Measurements from ENCODE around the gene EIF3B.

EIF3B gene

DNA sequence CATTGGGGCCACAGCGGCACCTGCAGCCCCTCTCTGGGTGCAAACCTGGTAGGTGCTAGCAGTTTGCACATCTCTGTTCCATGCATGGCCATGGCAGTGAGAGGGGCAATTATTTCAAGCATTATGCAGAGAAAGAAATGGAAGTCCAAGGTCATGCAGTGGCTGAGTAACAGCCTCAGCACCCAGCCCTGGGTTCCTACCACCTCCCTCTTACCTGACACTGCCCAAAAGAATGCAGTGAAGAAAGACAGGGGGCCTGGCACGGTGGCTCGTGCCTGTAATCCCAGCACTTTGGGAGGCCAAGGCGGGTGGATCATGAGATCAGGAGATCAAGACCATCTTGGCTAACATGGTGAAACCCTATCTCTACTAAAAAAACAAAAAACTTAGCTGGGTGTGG is 43.9 kb downstream of the EIF3B start:
- Histone ChIP-seq H3K36me3 (ENCODE audit: insufficient read depth) (no peaks in the 10 kb centered on the region), H3K4me2 (peak overlapping the region; percentile 41), H3K27me3 (ENCODE audit: insufficient read depth, low read depth) (no peaks in the 10 kb centered on the region), H3K4me1 (ENCODE audit: low read depth, poor library complexity, severe bottlenecking) (peaks cover 62% of the 10 kb centered on the region), H3K27ac (peak overlapping the region; percentile 57; the same call in 1 of the 2 replicates), H2AFZ (ENCODE audit: low read depth) (no peak overlapping the region), H3K79me2 (ENCODE audit: insufficient read depth, low read depth) (no peaks in the 10 kb centered on the region), H3K9ac (no peak overlapping the region), H3K4me3 (IDR thresholded peaks at IDR 0.05; ENCODE audit: insufficient read depth, low read depth, low read length) (no peak overlapping the region), H4K20me1 (ENCODE audit: insufficient read depth) (no peaks in the 10 kb centered on the region)
- TF ChIP-seq, protein P1, sequence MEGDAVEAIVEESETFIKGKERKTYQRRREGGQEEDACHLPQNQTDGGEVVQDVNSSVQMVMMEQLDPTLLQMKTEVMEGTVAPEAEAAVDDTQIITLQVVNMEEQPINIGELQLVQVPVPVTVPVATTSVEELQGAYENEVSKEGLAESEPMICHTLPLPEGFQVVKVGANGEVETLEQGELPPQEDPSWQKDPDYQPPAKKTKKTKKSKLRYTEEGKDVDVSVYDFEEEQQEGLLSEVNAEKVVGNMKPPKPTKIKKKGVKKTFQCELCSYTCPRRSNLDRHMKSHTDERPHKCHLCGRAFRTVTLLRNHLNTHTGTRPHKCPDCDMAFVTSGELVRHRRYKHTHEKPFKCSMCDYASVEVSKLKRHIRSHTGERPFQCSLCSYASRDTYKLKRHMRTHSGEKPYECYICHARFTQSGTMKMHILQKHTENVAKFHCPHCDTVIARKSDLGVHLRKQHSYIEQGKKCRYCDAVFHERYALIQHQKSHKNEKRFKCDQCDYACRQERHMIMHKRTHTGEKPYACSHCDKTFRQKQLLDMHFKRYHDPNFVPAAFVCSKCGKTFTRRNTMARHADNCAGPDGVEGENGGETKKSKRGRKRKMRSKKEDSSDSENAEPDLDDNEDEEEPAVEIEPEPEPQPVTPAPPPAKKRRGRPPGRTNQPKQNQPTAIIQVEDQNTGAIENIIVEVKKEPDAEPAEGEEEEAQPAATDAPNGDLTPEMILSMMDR (conservative IDR thresholded peaks at IDR 0.05; ENCODE audit: low read depth, low read length), result no peak

DNA sequence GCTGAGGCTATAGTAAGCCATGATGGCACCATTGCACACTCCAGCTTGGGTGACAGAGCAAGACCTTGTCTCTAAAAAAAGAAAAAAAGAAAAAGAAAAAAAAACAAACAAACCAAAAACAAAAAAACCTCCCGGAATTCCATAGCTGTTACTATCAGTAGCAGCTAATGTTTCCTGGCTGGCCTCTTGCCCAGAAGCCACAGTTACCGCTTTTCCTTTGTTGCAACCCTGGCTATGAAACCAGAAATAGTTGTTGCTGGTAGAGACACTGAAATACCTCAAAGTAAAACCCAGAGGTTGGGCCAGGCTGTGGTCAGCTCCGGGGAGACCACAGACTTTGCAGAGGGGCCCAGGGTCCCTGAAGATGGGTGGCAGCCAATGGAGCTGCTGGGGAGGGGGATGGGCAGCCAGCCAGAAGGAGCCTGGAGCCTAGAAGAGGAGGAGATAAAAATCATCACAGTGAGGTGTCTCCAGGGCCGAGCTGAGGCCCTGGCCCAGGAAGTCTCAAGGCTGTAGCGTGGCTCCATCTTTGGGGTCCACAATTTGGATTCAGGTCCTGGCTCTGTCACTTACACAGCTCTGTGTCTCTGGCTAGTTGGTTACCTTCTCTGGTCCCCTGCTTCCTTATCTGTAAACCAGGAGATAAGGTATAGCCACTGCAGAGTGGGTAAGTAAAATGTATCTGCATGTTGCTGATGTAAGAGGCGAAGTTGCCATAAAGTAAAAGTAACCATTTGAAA is 45.4 kb downstream of the EIF3B start:
- Histone ChIP-seq H3K27ac (peak overlapping the region; percentile 57), H3K4me1 (ENCODE audit: low read depth, poor library complexity, severe bottlenecking) (peaks cover 68% of the 10 kb centered on the region), H3K4me3 (IDR thresholded peaks at IDR 0.05; ENCODE audit: insufficient read depth, low read depth, low read length) (no peak overlapping the region), H3K36me3 (ENCODE audit: insufficient read depth) (no peaks in the 10 kb centered on the region), H2AFZ (ENCODE audit: low read depth) (peak overlapping the region; percentile 6; the same call in 1 of the 2 replicates), H3K9ac (peak overlapping the region; percentile 13; the same call in 1 of the 2 replicates), H3K79me2 (ENCODE audit: insufficient read depth, low read depth) (peaks cover 12% of the 10 kb centered on the region; the same call in 1 of the 2 replicates), H3K27me3 (ENCODE audit: insufficient read depth, low read depth) (no peaks in the 10 kb centered on the region), H4K20me1 (ENCODE audit: insufficient read depth) (no peaks in the 10 kb centered on the region), H3K4me2 (peak overlapping the region; percentile 48)
- TF ChIP-seq, protein P1 (conservative IDR thresholded peaks at IDR 0.05; ENCODE audit: low read depth, low read length), result no peak

DNA sequence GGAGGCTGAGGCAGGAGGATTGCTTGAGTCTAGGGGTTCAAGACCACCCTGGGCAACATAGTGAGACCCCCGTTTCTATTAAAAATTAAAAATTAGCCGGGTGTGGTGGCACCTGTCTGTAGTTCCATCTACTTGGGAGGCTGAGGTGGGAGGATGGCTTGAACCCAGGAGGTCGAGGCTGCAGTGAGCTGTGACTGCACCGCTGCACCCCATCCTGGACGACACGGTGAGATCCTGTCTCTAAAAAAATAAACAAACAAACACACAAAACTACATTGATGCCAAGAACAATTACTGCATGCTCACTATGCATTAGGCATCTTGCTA is 48.0 kb downstream of the EIF3B start:
- peak overlapping the region; percentile 79 for H2AFZ ChIP-seq (ENCODE audit: low read depth)
- peak overlapping the region; percentile 23; the same call in 1 of the 2 replicates for H3K9ac ChIP-seq
- TF ChIP-seq, protein P1 (conservative IDR thresholded peaks at IDR 0.05; ENCODE audit: low read depth, low read length), result no peak
- no peaks in the 10 kb centered on the region for H4K20me1 ChIP-seq (ENCODE audit: insufficient read depth)
- peak overlapping the region; percentile 82 for H3K4me2 ChIP-seq
- H3K4me3 ChIP-seq (IDR thresholded peaks at IDR 0.05; ENCODE audit: insufficient read depth, low read depth, low read length), result no peak overlapping the region
- no peaks in the 10 kb centered on the region for H3K36me3 ChIP-seq (ENCODE audit: insufficient read depth)
- H3K79me2 ChIP-seq (ENCODE audit: insufficient read depth, low read depth), result peaks cover 19% of the 10 kb centered on the region
- peak overlapping the region; percentile 44; the same call in 1 of the 2 replicates for H3K27ac ChIP-seq
- H3K27me3 ChIP-seq (ENCODE audit: insufficient read depth, low read depth), result no peaks in the 10 kb centered on the region
- peaks cover 78% of the 10 kb centered on the region for H3K4me1 ChIP-seq (ENCODE audit: low read depth, poor library complexity, severe bottlenecking)

DNA sequence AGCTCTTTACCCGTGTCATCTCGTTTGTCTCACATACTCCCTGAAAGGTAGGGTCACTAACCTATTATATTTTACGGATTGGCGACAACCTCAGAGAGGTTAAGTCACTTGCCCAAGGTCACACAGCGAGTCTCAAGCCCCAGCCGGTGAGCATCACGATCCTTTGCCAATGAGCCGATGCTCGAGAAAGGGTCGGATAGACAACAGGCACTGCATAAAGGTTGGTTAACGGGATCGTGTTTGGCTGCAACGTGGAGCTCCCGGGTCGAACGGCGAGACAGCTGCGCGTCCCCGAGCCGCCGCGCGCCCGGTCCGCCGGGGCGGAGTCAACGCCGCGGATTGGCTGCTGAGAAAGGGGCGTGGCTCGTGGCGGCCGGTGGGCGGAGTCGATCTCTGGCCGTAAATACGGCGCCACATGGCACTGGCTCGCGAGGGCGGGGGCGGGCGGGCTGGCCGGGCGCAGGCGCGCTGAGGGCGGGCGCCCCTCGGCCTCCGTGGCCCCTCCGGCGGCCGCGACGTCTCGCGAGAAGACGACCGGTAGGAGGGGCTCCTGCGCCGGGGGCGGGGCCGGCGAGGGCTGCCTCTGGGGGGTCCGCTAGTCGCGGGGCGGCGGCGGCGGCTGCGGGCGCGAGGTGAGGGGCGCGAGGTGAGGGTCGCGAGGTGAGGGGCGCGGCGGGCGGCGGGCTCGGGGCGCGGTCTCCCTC is 48.5 kb downstream of the EIF3B start, which contains the start of gene CHST12:
CHST12 (plus strand) TSS at position 598 of the 704 bp plus-strand sequence. CDS start 29,029 bp downstream, outside the sequence.
- Histone ChIP-seq H2AFZ (ENCODE audit: low read depth) (peak within 1 kb of the TSS; percentile 79), H3K4me3 (IDR thresholded peaks at IDR 0.05; ENCODE audit: insufficient read depth, low read depth, low read length) (no peak within 1 kb of the TSS), H3K79me2 (ENCODE audit: insufficient read depth, low read depth) (peaks cover 24% of the 10 kb centered on the region), H3K27ac (peak within 1 kb of the TSS; percentile 81; the same call in 1 of the 2 replicates), H4K20me1 (ENCODE audit: insufficient read depth) (no peaks in the 10 kb centered on the region), H3K27me3 (ENCODE audit: insufficient read depth, low read depth) (no peaks in the 10 kb centered on the region), H3K9ac (peak within 1 kb of the TSS; percentile 47; the same call in 1 of the 2 replicates), H3K4me2 (peak within 1 kb of the TSS; percentile 82), H3K4me1 (ENCODE audit: low read depth, poor library complexity, severe bottlenecking) (peaks cover 78% of the 10 kb centered on the region), H3K36me3 (ENCODE audit: insufficient read depth) (no peaks in the 10 kb centered on the region)
- TF ChIP-seq, protein P1 (conservative IDR thresholded peaks at IDR 0.05; ENCODE audit: low read depth, low read length), result no peak

Data from KMS-11 (cell line).